Tracheal epithelial cell (primary cell): ENCODE data around the gene FLT4. TPM values are rescaled to one million over a fixed set of nuclear protein-coding genes. Genes with fewer than 3 reads are reported as not detected.

ENCODE experiments used
- total RNA-seq: library from RNA; depleted of rRNA; stranded (reverse); fragments of >200 nt; gene quantifications from 2 replicates; pipeline ENCODE4 v1.2.1, GENCODE V29; 2014

The FLT4 gene
- under 0.01 and 0.96 TPM in 2 replicates for total RNA-seq

DNA sequence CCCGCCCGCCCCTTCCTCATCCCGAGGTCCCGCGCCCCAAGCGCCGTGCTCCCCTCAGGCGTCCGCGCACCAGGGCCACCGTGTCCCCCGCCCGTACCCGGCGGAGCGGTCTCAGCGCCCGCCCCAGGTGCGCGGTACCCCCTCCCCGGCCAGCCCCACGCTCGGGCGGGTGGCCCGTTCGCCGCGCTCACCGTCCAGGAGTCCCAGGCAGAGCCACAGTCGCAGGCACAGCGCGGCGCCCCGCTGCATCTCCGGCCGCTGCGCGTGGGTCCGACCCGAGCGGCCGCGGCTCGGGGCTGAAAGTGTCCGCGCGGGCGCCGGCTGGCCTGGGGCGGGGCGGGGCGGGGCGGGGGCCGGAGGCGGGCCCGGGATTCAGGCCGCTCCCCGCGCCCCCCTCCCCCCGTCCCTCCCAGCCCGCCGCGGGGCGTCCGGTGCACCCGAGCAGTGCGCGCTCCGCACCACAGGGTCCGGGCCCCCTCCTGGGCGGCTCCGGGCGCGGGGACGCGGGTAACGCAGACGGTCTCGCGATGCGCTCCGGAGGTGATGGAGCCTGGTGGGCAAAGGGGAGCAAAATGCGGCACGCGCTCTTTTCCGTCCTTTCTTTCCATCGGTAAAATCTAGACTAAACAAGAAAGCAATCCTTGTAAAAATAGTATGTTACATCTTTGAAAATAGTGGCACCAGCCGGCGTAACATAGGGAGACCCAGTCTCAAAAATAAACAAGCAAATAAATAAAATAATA lies at the start of gene FLT4:
FLT4 (minus strand) TSS at position 304 of the 743 bp plus-strand sequence; CDS start at position 249, 55 bp downstream.

DNA sequence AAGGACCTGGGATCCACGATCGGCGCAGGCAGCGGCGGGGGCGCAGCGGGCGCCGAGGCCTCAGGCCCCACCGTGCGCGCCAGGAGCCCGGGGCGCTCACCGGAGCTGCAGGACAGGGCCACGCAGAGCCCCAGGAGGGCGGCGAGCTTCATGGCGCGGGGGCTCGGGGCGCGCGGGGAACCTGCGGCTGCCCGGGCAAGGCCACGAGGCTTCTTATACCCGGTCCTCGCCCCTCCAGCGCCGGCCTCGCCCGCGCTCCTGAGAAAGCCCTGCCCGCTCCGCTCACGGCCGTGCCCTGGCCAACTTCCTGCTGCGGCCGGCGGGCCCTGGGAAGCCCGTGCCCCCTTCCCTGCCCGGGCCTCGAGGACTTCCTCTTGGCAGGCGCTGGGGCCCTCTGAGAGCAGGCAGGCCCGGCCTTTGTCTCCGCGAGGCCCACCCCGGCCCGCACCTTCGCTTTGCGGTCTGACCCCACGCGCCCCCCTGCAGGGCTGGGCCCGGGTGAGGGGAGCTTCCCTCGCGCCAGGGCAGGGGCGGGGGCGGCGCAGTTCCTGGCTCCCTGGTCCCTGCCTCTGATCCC lies 58.0 kb downstream of the FLT4 start, which contains the start of gene SCGB3A1:
SCGB3A1 (minus strand) TSS at position 189 of the 577 bp plus-strand sequence; CDS start at position 152, 37 bp downstream.

Other genes with a start within 250 kb of the FLT4 start
- 15.7 and 31.3 TPM in 2 replicates for gene CNOT6, start 155.2 kb downstream of the FLT4 start, total RNA-seq
- gene SCGB3A1, start 58.1 kb downstream of the FLT4 start, total RNA-seq: 1.3 TPM in 1 of 2 replicates, not detected in the other
- not detected in 2 replicates for gene OR2Y1, start 90.5 kb upstream of the FLT4 start, total RNA-seq
- gene MGAT1, start 153.2 kb upstream of the FLT4 start, total RNA-seq: 76.1 and 81.4 TPM in 2 replicates
- gene ZFP62, start 211.7 kb upstream of the FLT4 start, total RNA-seq: 15.6 and 20.2 TPM in 2 replicates
- 0.24 TPM in 1 of 2 replicates, not detected in the other for gene BTNL8, start 249.6 kb upstream of the FLT4 start, total RNA-seq